GM06990 (cell line): ENCODE measurements around the gene ACP2.
A peak's percentile ranks its signal among the peaks of the same experiment; 100 is the strongest.

Source experiments
- DNase-seq: peaks from one replicate; pipeline ENCODE4 v3.0.0-alpha.2; 2011; ENCODE audit not compliant: insufficient read length; ENCODE audit errors: extremely low read depth
- H3K27me3 ChIP-seq: replicated peaks from 2 replicates; pipeline ENCODE4 v1.6.0; 2011; ENCODE audit warnings: low read length; ENCODE audit not compliant: control insufficient read depth, insufficient read depth
- H3K36me3 ChIP-seq: 2 replicates; pipeline ENCODE4 v1.5.1; 2011; ENCODE audit warnings: low read length; ENCODE audit not compliant: control insufficient read depth, insufficient read depth
- H3K4me3 ChIP-seq: replicated peaks from 2 replicates; pipeline ENCODE4 v1.5.1; 2011; ENCODE audit warnings: low read depth, mild to moderate bottlenecking, control low read depth, low read length
- TF ChIP-seq, protein P1 (sequence below): IDR thresholded peaks from 2 replicates; pipeline ENCODE4 v1.5.1; 2011; ENCODE audit warnings: low read length, control low read depth, mild to moderate bottlenecking, inconsistent platforms; ENCODE audit not compliant: insufficient read depth, poor library complexity, severe bottlenecking

Gene ACP2, protein sequence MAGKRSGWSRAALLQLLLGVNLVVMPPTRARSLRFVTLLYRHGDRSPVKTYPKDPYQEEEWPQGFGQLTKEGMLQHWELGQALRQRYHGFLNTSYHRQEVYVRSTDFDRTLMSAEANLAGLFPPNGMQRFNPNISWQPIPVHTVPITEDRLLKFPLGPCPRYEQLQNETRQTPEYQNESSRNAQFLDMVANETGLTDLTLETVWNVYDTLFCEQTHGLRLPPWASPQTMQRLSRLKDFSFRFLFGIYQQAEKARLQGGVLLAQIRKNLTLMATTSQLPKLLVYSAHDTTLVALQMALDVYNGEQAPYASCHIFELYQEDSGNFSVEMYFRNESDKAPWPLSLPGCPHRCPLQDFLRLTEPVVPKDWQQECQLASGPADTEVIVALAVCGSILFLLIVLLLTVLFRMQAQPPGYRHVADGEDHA

DNA sequence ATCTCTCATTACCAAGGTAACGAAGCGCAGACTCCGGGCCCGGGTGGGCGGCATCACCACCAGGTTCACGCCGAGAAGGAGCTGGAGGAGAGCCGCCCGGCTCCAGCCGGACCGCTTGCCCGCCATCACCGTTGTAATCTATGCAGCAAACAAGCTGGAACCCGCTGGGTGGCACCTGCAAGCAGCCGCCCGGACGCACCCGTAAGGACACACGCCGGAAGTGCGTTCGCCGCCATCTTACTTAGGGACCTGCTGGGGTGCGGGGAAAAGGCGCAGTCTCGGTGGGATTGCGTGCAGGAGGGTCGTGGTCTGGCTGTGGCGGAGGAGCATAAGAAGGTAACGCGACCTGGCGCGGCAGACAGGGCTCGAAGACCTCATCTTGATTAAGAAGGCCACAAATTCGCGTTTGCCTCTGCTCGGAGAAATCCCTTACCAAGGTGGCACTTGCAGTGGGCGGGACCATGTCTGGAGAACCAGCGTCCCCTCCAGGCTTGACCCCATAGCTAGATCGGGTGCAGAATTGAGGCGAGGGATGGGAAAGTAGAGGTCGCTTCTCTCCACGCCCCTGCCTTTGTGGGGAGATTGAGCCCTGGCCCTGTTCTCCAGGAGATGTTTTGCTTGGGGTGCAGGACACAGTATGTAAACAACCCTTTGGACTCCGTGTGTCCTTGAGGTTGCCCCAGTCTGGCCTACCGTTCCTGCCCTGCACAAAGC, at the start of gene ACP2:
ACP2 (minus strand) TSS at position 151 of the 714 bp plus-strand sequence; CDS start at position 126, 25 bp downstream.
- TF ChIP-seq, protein P1, sequence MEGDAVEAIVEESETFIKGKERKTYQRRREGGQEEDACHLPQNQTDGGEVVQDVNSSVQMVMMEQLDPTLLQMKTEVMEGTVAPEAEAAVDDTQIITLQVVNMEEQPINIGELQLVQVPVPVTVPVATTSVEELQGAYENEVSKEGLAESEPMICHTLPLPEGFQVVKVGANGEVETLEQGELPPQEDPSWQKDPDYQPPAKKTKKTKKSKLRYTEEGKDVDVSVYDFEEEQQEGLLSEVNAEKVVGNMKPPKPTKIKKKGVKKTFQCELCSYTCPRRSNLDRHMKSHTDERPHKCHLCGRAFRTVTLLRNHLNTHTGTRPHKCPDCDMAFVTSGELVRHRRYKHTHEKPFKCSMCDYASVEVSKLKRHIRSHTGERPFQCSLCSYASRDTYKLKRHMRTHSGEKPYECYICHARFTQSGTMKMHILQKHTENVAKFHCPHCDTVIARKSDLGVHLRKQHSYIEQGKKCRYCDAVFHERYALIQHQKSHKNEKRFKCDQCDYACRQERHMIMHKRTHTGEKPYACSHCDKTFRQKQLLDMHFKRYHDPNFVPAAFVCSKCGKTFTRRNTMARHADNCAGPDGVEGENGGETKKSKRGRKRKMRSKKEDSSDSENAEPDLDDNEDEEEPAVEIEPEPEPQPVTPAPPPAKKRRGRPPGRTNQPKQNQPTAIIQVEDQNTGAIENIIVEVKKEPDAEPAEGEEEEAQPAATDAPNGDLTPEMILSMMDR: peak; percentile 61
- peak within 1 kb of the TSS; percentile 88 for H3K4me3 ChIP-seq
- no peaks in the 10 kb centered on the region for H3K27me3 ChIP-seq
- peaks cover 18% of the 10 kb centered on the region for H3K36me3 ChIP-seq
- peak; percentile 94 for DNase-seq

DNA sequence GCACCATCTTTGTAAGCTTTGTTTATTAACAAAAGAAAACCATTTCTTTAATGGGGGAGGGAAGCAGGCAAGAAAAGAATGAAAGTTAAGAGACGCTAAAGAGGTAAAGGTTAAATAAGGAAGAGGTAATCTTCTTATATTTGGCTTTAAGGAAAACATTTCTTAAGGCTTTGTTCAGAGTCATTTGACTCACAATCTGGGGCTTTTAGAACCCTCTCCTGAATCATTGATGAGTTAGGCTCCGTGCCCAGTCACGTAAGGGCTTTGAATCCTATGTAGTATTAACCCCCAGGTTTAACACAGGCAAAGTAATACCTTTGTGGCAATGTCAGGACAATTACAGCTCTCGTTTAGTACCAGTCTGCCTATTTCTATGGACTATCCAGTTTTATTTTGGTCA, 47.4 kb upstream of the ACP2 start:
- H3K4me3 ChIP-seq: no peak overlapping the region
- H3K36me3 ChIP-seq: peaks cover 15% of the 10 kb centered on the region
- H3K27me3 ChIP-seq: no peaks in the 10 kb centered on the region
- DNase-seq: no peak
- TF ChIP-seq, protein P1: no peak

- Histone ChIP-seq H3K4me3 (no peak overlapping the region), H3K27me3 (no peaks in the 10 kb centered on the region), H3K36me3 (peaks cover 18% of the 10 kb centered on the region)
- TF ChIP-seq, protein P1: no peak
- no peak for DNase-seq
Observed at GRCh38 chr11:47295385-47295784, 46.8 kb upstream of the ACP2 start.

DNA sequence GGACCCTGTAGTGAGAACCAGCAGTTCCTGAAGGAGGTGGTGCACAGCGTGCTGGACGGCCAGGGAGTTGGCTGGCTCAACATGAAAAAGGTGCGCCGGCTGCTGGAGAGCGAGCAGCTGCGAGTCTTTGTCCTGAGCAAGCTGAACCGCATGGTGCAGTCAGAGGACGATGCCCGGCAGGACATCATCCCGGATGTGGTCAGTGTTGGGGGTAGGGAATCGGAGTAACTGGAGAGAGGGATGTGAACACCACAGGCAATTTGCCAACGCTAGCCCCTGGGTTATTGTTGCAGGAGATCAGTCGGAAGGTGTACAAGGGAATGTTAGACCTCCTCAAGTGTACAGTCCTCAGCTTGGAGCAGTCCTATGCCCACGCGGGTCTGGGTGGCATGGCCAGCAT, 41.2 kb upstream of the ACP2 start:
- H3K4me3 ChIP-seq: no peak overlapping the region
- TF ChIP-seq, protein P1: no peak
- peaks cover 45% of the 10 kb centered on the region for H3K36me3 ChIP-seq
- no peaks in the 10 kb centered on the region for H3K27me3 ChIP-seq
- DNase-seq: no peak

DNA sequence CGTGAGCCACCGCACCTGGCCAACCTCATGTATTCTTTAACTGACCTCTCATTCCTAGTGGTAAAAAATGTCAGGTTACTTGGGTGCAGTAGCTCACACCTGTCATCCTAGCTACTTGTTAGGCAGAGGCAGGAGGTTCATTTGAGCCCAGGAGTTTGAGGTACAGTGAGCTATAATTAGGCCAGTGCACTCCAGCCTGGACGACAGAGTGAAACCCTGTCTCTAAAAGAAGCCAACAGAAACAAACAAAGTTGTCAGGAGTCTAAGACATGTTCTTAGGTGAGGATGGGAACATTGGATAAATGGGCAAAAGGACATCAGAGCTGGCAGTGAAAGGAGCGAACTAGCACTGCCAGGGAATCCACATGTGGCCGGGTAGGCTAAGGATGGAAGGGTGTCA, 39.5 kb upstream of the ACP2 start:
- Histone ChIP-seq H3K4me3 (no peak overlapping the region), H3K27me3 (no peaks in the 10 kb centered on the region), H3K36me3 (peaks cover 52% of the 10 kb centered on the region)
- TF ChIP-seq, protein P1: no peak
- DNase-seq: no peak
